Measurements from ENCODE around the gene GSTCD. TPM values are rescaled to one million over a fixed set of nuclear protein-coding genes. Genes with fewer than 3 reads are reported as not detected.
"Not testable (repeated sequence)": the region's sequence is repeated elsewhere in the genome, so short reads cannot be mapped to it uniquely, and the experiment has no call there.

GSTCD gene
- total RNA-seq, 1 experiment from 2014 or later: 21.3 TPM

GRCh38 chr4:105719204-105719603 lies 10.6 kb downstream of the GSTCD start:
- Mint-ChIP-seq H3K9me3 (ENCODE audit: unreplicated experiment) (no peaks in the 10 kb centered on the region), H3K27ac (ENCODE audit: unreplicated experiment) (no peak overlapping the region), H3K4me1 (ENCODE audit: low read depth, unreplicated experiment) (no peaks in the 10 kb centered on the region), H3K27me3 (ENCODE audit: insufficient read depth, unreplicated experiment) (no peaks in the 10 kb centered on the region), H3K4me3 (ENCODE audit: unreplicated experiment) (no peak overlapping the region), H3K36me3 (ENCODE audit: insufficient read depth, unreplicated experiment) (peaks cover 4% of the 10 kb centered on the region)
- Histone ChIP-seq H3K4me1 (peaks cover 5% of the 10 kb centered on the region; the same call in 1 of the 2 replicates), H3K9me3 (no peaks in the 10 kb centered on the region), H3K4me3 (ENCODE audit: low read depth, low read length) (no peak overlapping the region), H3K36me3 (ENCODE audit: control insufficient read depth, insufficient read depth, low read length) (no peaks in the 10 kb centered on the region), H3K27me3 (replicated peaks; ENCODE audit: control insufficient read depth, insufficient read depth, low read length) (no peaks in the 10 kb centered on the region)
- ChIA-PET POLR2A (no interaction called here), CTCF (interaction anchor here (0.7 to 1.0 kb wide), 2 partner anchors 176 to 223 kb away, joined by 3 to 4 read pairs; no protein-coding TSS in a partner anchor)
- TF ChIP-seq, protein P1, sequence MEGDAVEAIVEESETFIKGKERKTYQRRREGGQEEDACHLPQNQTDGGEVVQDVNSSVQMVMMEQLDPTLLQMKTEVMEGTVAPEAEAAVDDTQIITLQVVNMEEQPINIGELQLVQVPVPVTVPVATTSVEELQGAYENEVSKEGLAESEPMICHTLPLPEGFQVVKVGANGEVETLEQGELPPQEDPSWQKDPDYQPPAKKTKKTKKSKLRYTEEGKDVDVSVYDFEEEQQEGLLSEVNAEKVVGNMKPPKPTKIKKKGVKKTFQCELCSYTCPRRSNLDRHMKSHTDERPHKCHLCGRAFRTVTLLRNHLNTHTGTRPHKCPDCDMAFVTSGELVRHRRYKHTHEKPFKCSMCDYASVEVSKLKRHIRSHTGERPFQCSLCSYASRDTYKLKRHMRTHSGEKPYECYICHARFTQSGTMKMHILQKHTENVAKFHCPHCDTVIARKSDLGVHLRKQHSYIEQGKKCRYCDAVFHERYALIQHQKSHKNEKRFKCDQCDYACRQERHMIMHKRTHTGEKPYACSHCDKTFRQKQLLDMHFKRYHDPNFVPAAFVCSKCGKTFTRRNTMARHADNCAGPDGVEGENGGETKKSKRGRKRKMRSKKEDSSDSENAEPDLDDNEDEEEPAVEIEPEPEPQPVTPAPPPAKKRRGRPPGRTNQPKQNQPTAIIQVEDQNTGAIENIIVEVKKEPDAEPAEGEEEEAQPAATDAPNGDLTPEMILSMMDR (IDR thresholded peaks at IDR 0.05; ENCODE audit: insufficient read depth in 1 of 2, low read depth in 1 of 2, low read length in 1 of 2, severe bottlenecking in 1 of 2, unreplicated experiment in 1 of 2): peak in 1 of 2 experiments; percentile 1
- intact Hi-C loops (cut with micrococcal nuclease; ENCODE audit: unreplicated experiment): loop anchor here (5.0 kb wide), 1 partner anchor 178 kb away; the partner anchor contains the start of gene NPNT
- peak; percentile 39 to 46 for DNase-seq
- no TSS peak for BruUV-seq (replicated peaks)

- Histone ChIP-seq H3K9me3 (no peaks in the 10 kb centered on the region), H3K36me3 (ENCODE audit: control insufficient read depth, insufficient read depth, low read length) (no peaks in the 10 kb centered on the region), H3K27me3 (replicated peaks; ENCODE audit: control insufficient read depth, insufficient read depth, low read length) (no peaks in the 10 kb centered on the region), H3K4me3 (ENCODE audit: low read depth, low read length) (no peak overlapping the region), H3K4me1 (no peaks in the 10 kb centered on the region)
- TF ChIP-seq, protein P1 (IDR thresholded peaks at IDR 0.05; ENCODE audit: insufficient read depth in 1 of 2, low read depth in 1 of 2, low read length in 1 of 2, severe bottlenecking in 1 of 2, unreplicated experiment in 1 of 2): no peak
- H3K9me3 Mint-ChIP-seq (ENCODE audit: unreplicated experiment): no peaks in the 10 kb centered on the region
- CTCF ChIA-PET: no interaction called here
- no peaks in the 10 kb centered on the region for H3K4me1 Mint-ChIP-seq (ENCODE audit: low read depth, unreplicated experiment)
- DNase-seq: no peak
- intact Hi-C loops (cut with micrococcal nuclease; ENCODE audit: unreplicated experiment): no loop called here
- H3K36me3 Mint-ChIP-seq (ENCODE audit: insufficient read depth, unreplicated experiment): peaks cover 9% of the 10 kb centered on the region
- H3K27ac Mint-ChIP-seq (ENCODE audit: unreplicated experiment): no peak overlapping the region
- H3K4me3 Mint-ChIP-seq (ENCODE audit: unreplicated experiment): no peak overlapping the region
- no TSS peak for BruUV-seq (replicated peaks)
- H3K27me3 Mint-ChIP-seq (ENCODE audit: insufficient read depth, unreplicated experiment): no peaks in the 10 kb centered on the region
- POLR2A ChIA-PET: no interaction called here
These were observed 17.0 kb downstream of the GSTCD start for GRCh38 chr4:105725623-105726022.

DNA sequence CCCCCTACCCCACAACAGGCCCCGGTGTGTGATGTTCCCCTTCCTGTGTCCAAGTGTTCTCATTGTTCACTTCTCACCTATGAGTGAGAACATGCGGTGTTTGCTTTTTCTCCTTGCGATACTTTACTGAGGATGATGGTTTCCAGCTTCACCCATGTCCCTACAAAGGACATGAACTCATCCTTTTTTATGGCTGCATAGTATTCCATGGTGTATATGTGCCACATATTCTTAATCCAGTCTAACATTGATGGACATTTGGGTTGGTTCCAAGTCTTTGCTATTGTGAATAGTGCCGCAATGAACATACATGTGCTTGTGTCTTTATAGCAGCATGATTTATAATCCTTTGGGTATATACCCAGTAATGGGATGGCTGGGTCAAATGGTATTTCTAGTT lies 21.3 kb downstream of the GSTCD start:
- H3K4me3 ChIP-seq (ENCODE audit: low read depth, low read length); CTCF ChIA-PET; POLR2A ChIA-PET; H3K9me3 Mint-ChIP-seq (ENCODE audit: unreplicated experiment); H3K27me3 Mint-ChIP-seq (ENCODE audit: insufficient read depth, unreplicated experiment); H3K4me3 Mint-ChIP-seq (ENCODE audit: unreplicated experiment); BruUV-seq (replicated peaks); H3K36me3 ChIP-seq (ENCODE audit: control insufficient read depth, insufficient read depth, low read length); intact Hi-C loops (cut with micrococcal nuclease; ENCODE audit: unreplicated experiment); DNase-seq; H3K9me3 ChIP-seq; H3K27me3 ChIP-seq (replicated peaks; ENCODE audit: control insufficient read depth, insufficient read depth, low read length); H3K4me1 ChIP-seq; H3K36me3 Mint-ChIP-seq (ENCODE audit: insufficient read depth, unreplicated experiment); H3K27ac Mint-ChIP-seq (ENCODE audit: unreplicated experiment); H3K4me1 Mint-ChIP-seq (ENCODE audit: low read depth, unreplicated experiment): not testable (repeated sequence)

DNA sequence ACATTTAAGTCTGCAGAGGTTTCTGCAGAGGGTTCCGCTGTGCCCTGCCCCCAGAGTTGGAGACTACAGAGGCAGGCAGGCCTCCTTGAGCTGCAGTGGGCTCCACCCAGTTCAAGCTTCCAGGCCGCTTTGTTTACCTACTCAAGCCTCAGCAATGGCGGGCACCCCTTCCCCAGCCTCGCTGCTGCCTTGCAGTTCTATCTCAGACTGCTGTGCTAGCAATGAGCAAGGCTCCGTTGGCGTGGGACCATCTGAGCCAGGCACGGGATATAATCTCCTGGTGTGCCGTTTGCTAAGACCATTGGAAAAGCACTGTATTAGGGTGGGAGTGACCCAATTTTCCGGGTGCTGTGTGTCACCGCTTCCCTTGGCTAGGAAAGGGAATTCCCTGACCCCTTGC lies 26.6 kb downstream of the GSTCD start:
- H3K27ac Mint-ChIP-seq (ENCODE audit: unreplicated experiment); POLR2A ChIA-PET; intact Hi-C loops (cut with micrococcal nuclease; ENCODE audit: unreplicated experiment); BruUV-seq (replicated peaks); H3K4me1 Mint-ChIP-seq (ENCODE audit: low read depth, unreplicated experiment); H3K36me3 ChIP-seq (ENCODE audit: control insufficient read depth, insufficient read depth, low read length); H3K4me1 ChIP-seq; H3K4me3 Mint-ChIP-seq (ENCODE audit: unreplicated experiment); H3K27me3 ChIP-seq (replicated peaks; ENCODE audit: control insufficient read depth, insufficient read depth, low read length); CTCF ChIA-PET; H3K4me3 ChIP-seq (ENCODE audit: low read depth, low read length); DNase-seq; H3K9me3 ChIP-seq; H3K27me3 Mint-ChIP-seq (ENCODE audit: insufficient read depth, unreplicated experiment): not testable (repeated sequence)
- peaks cover 28% of the 10 kb centered on the region for H3K36me3 Mint-ChIP-seq (ENCODE audit: insufficient read depth, unreplicated experiment)
- H3K9me3 Mint-ChIP-seq (ENCODE audit: unreplicated experiment): peaks cover 20% of the 10 kb centered on the region
